Adrenal gland (tissue), 12 donors: Measurements from ENCODE around the gene BACH2. TPM values are rescaled to one million over a fixed set of nuclear protein-coding genes. Genes with fewer than 3 reads are reported as not detected.
A peak's percentile ranks its signal among the peaks of the same experiment; 100 is the strongest.

Experiments
- DNase-seq, 7 donors: peaks; one replicate each; pipeline ENCODE4 v3.0.0-alpha.2; 2019 to 2020
- H3K27ac ChIP-seq, 5 donors: fragments of 200-600 bp; sonication (generic) in 4 of 5; 1 replicate in 3 of 5; 2 replicates in 2 of 5; pipeline versions ENCODE4 v1.5.1 to v1.8.0; 2016 to 2020; ENCODE audit warnings: mild to moderate bottlenecking in 1 of 5
- H3K27me3 ChIP-seq: fragments of 200-600 bp; 2 replicates; pipeline ENCODE4 v1.8.0; 2021
- H3K36me3 ChIP-seq, 2 donors: fragments of 200-600 bp; replicated peaks in 1 of 2; 1 replicate in 1 of 2; 2 replicates in 1 of 2; pipeline versions ENCODE4 v1.5.1 to v1.8.0; 2018 to 2022
- H3K4me1 ChIP-seq, 2 donors: fragments of 200-600 bp; replicated peaks in 1 of 2; 1 replicate in 1 of 2; 2 replicates in 1 of 2; pipeline versions ENCODE4 v1.5.1 to v1.8.0; 2018 to 2021
- H3K4me3 ChIP-seq, 4 donors: fragments of 200-600 bp; sonication (generic) in 3 of 4; one replicate each; pipeline ENCODE4 v1.5.1; 2016 to 2018
- H3K9me3 ChIP-seq, 3 donors: fragments of 200-600 bp; sonication (generic) in 1 of 3; replicated peaks in 1 of 3; 1 replicate in 2 of 3; 2 replicates in 1 of 3; pipeline versions ENCODE4 v1.5.1 to v1.8.0; 2016 to 2021
- CTCF ChIP-seq, 6 experiments: fragments of 450-650 bp in 4 of 6; fragments of 200-600 bp in 2 of 6; sonication (generic) in 1 of 6; IDR thresholded peaks; 1 replicate in 5 of 6; 2 replicates in 1 of 6; pipeline versions ENCODE4 v1.5.1 to v1.8.0; 2016 to 2021; ENCODE audit warnings: antibody characterized with exemption in 6 of 6, mild to moderate bottlenecking in 2 of 6, moderate library complexity in 1 of 6
- POLR2A ChIP-seq, 2 donors: fragments of 450-650 bp; IDR thresholded peaks; one replicate each; pipeline ENCODE4 v1.6.1; 2017; ENCODE audit warnings: antibody characterized with exemption in 2 of 2, mild to moderate bottlenecking in 2 of 2, moderate library complexity in 1 of 2
- WGBS, 4 donors: extraction: QIAGEN DNeasy Blood & Tissue Kit in 2 of 4; methylation state at CpG; one replicate each; pipeline versions ENCODE4 v1.1.5 to v1.1.7; 2013 to 2017; 5-methylcytosine and 5-hydroxymethylcytosine counted together
- intact Hi-C, 2 donors: fragments of 100-400 bp; cut with DNase I; formaldehyde crosslinking; loops; one replicate each; pipeline versions ENCODE4 v1.14.1 to v1.15.0; 2022 to 2023
- polyA plus RNA-seq, 3 donors: library from polyadenylated mRNA; stranded (reverse); fragments of 200-250 nt in 2 of 3; fragments of 350-450 nt in 1 of 3; fragmentation: Illumina TruSeq in 1 of 3; extraction: RNeasy Lipid Tissue Mini Kit (QIAGEN cat#74804) in 1 of 3; gene quantifications; one replicate each; pipeline ENCODE4 v1.2.3, GENCODE V29; 2013 to 2014
- total RNA-seq, 9 donors: library from RNA; depleted of rRNA in 4 of 9; stranded (reverse); fragments of >200 nt in 4 of 9; fragments of 120-200 nt in 1 of 9; fragmentation: NEBNext Ultra II Directional in 1 of 9; extraction: Animal tissue kit (Norgen Biotek cat#: 25700) in 1 of 9; gene quantifications; one replicate each; pipeline versions ENCODE4 v1.1.0 to v1.2.4, GENCODE V29; 2013 to 2023
- donor health status: healthy with polysubstance abuse.
- donor health status: Bipolar disorder and iron deficiency.
- donor health status: DM: yes; HTN: yes; CAD: no.
- donor health status: DM: no; HTN: no; CAD: no.
- donor health status: DM: no; HTN: no; CAD: no.
- donor health status: DM: yes; HTN: yes; CAD: no.

The BACH2 gene
- total and polyA plus RNA-seq, 12 donors: 0.08 to 2.9 (median 0.83) TPM

GRCh38 chr6:90247262-90247661 lies 49.4 kb downstream of the BACH2 start:
- Histone ChIP-seq H3K4me1 (no peaks in the 10 kb centered on the region), H3K36me3 (no peaks in the 10 kb centered on the region), H3K27me3 (no peaks in the 10 kb centered on the region), H3K27ac (no peak overlapping the region), H3K9me3 (no peaks in the 10 kb centered on the region), H3K4me3 (no peak overlapping the region)
- no peak for TF ChIP-seq CTCF (IDR thresholded peaks at IDR 0.05)
- TF ChIP-seq POLR2A (IDR thresholded peaks at IDR 0.05): no peak
- intact Hi-C loops: no loop called here
- DNase-seq: no peak

GRCh38 chr6:90241229-90241880 lies 55.3 kb downstream of the BACH2 start:
- no peak overlapping the region for H3K4me3 ChIP-seq
- H3K9me3 ChIP-seq: no peaks in the 10 kb centered on the region
- peaks cover 0 to 7% of the 10 kb centered on the region in 2 donors for H3K4me1 ChIP-seq
- no peaks in the 10 kb centered on the region for H3K27me3 ChIP-seq
- H3K27ac ChIP-seq: no peak overlapping the region
- DNase-seq: no peak
- no peaks in the 10 kb centered on the region for H3K36me3 ChIP-seq
- no peak for TF ChIP-seq POLR2A (IDR thresholded peaks at IDR 0.05)
- TF ChIP-seq CTCF (IDR thresholded peaks at IDR 0.05): no peak
- intact Hi-C loops: no loop called here
- 49 to 62% (median 57%) methylated on average over 3 of the region's 3 CpGs for WGBS, 4 donors

GRCh38 chr6:90238496-90239266 lies 58.0 kb downstream of the BACH2 start:
- no peak for DNase-seq
- intact Hi-C loops: no loop called here
- H3K9me3 ChIP-seq: no peaks in the 10 kb centered on the region
- 44 to 58% (median 51%) methylated on average over 5 of the region's 5 CpGs for WGBS, 4 donors
- peak overlapping the region in 1 of 4 donors; percentile 1 for H3K4me3 ChIP-seq
- peaks cover 0 to 7% of the 10 kb centered on the region in 2 donors for H3K4me1 ChIP-seq
- H3K27me3 ChIP-seq: no peaks in the 10 kb centered on the region
- no peaks in the 10 kb centered on the region for H3K36me3 ChIP-seq
- no peak for TF ChIP-seq POLR2A (IDR thresholded peaks at IDR 0.05)
- TF ChIP-seq CTCF (IDR thresholded peaks at IDR 0.05): no peak
- H3K27ac ChIP-seq: no peak overlapping the region

- no peak for DNase-seq
- H3K27me3 ChIP-seq: no peaks in the 10 kb centered on the region
- no peak overlapping the region for H3K4me3 ChIP-seq
- 89 to 95% (median 91%) methylated on average over 4 of the region's 4 CpGs for WGBS, 4 donors
- H3K4me1 ChIP-seq: peaks cover 0 to 7% of the 10 kb centered on the region in 2 donors
- intact Hi-C loops: no loop called here
- no peaks in the 10 kb centered on the region for H3K9me3 ChIP-seq
- no peaks in the 10 kb centered on the region for H3K36me3 ChIP-seq
- TF ChIP-seq POLR2A (IDR thresholded peaks at IDR 0.05): no peak
- TF ChIP-seq CTCF (IDR thresholded peaks at IDR 0.05): no peak
- no peak overlapping the region for H3K27ac ChIP-seq
Observed at GRCh38 chr6:90237350-90237990, 59.2 kb downstream of the BACH2 start.
